ENCODE results near the gene LPP. TPM values are rescaled to one million over a fixed set of nuclear protein-coding genes. Genes with fewer than 3 reads are reported as not detected.

Gene LPP
- total and polyA plus RNA-seq, 9 of the 15 experiments (the other 6 are each of a cell fraction or from before 2014, with no cell fraction given): 0.07 to 0.18 TPM; not detected in 7

- H3K9me1 ChIP-seq (ENCODE audit: control insufficient read depth, insufficient read depth, low read length): no peaks in the 10 kb centered on the region
- H2AFZ ChIP-seq (ENCODE audit: low read depth, low read length): no peak overlapping the region
- H3K27ac ChIP-seq (ENCODE audit: extremely low read depth, low read depth, low read length): no peak overlapping the region
- H3K9ac ChIP-seq (ENCODE audit: insufficient read depth in 1 of 2, low read depth in 2 of 2, low read length in 2 of 2): no peak overlapping the region
- ATAC-seq (no peak), FAIRE-seq (no peak), DNase-seq (ENCODE audit: extremely low read depth in 1 of 4, low spot score in 3 of 4) (no peak)
- intact Hi-C loops (cut with micrococcal nuclease) (no loop called here), in situ Hi-C loops (cut with MboI) (no loop called here)
- TF ChIP-seq MTA3 (IDR thresholded peaks at IDR 0.05; ENCODE audit: borderline replicate concordance) (no peak), ELK1 (CRISPR knock-in tag; IDR thresholded peaks at IDR 0.05) (no peak), STAT6 (CRISPR knock-in tag; IDR thresholded peaks at IDR 0.05) (no peak), E2F3 (CRISPR knock-in tag; IDR thresholded peaks at IDR 0.05) (no peak), ZKSCAN8 (CRISPR knock-in tag; IDR thresholded peaks at IDR 0.05) (no peak)
- no peaks in the 10 kb centered on the region for H3K36me3 ChIP-seq (ENCODE audit: control insufficient read depth, insufficient read depth, low read length)
- no peaks in the 10 kb centered on the region for H4K20me1 ChIP-seq (replicated peaks; ENCODE audit: control insufficient read depth, insufficient read depth, low read length)
- H3K27me3 ChIP-seq (ENCODE audit: control insufficient read depth in 2 of 2, insufficient read depth in 2 of 2, low read length in 2 of 2): no peaks in the 10 kb centered on the region
- ChIA-PET CTCF (ENCODE audit: low intra/inter-chr PET ratio) (no interaction called here), POLR2A (no interaction called here)
- H3K4me1 ChIP-seq (replicated peaks in 1 of 2; ENCODE audit: control insufficient read depth in 2 of 2, insufficient read depth in 2 of 2, low read length in 2 of 2): no peaks in the 10 kb centered on the region
- H3K4me3 ChIP-seq: no peak overlapping the region
- no peak overlapping the region for H3K4me2 ChIP-seq (ENCODE audit: insufficient read depth, low read length)
- BruUV-seq (replicated peaks): no TSS peak
- WGBS (ENCODE audit: insufficient coverage, low coverage, missing lambda C conversion rate): 4% methylated on average over 3 of the region's 3 CpGs
- H3K79me2 ChIP-seq (ENCODE audit: control insufficient read depth, insufficient read depth, low read length): no peaks in the 10 kb centered on the region
- no peaks in the 10 kb centered on the region for H3K9me3 ChIP-seq (replicated peaks; ENCODE audit: control insufficient read depth, insufficient read depth, low read depth, low read length)
These were observed 785.0 kb downstream of the LPP start for GRCh38 chr3:188938999-188939398.

Measured in K562 (cell line).